SK-N-SH (cell line): ENCODE data around the gene PRKCB.

Source experiments
- EP300 ChIP-seq, 2 experiments: IDR thresholded peaks; 2 replicates each; pipeline versions ENCODE4 v1.4.0 to v1.6.1; 2012; ENCODE audit warnings: borderline replicate concordance in 1 of 2, low read depth in 1 of 2, low read length in 1 of 2
- EZH2phosphoT487 ChIP-seq: fragments of 200-600 bp; sonication (generic); IDR thresholded peaks from 2 replicates; pipeline ENCODE4 v1.6.1; 2017; ENCODE audit warnings: low read depth, mixed run types, mild to moderate bottlenecking, antibody characterized with exemption, moderate library complexity, borderline replicate concordance
- FOXJ3 ChIP-seq: sonication (generic); formaldehyde crosslinking; IDR thresholded peaks from 2 replicates; pipeline ENCODE4 v1.5.1; 2020; ENCODE audit warnings: mild to moderate bottlenecking, missing genetic modification reagents
- FOXM1 ChIP-seq: IDR thresholded peaks from 2 replicates; pipeline ENCODE4 v1.4.0; 2012; ENCODE audit warnings: low read depth, mild to moderate bottlenecking
- NRF1 ChIP-seq: IDR thresholded peaks from 2 replicates; pipeline ENCODE4 v1.6.1; 2012; ENCODE audit warnings: low read depth, mild to moderate bottlenecking, low read length
- POLR2AphosphoS5 ChIP-seq: IDR thresholded peaks from 2 replicates; pipeline ENCODE4 v1.6.1; 2012; ENCODE audit warnings: low read depth, low read length
- RCOR1 ChIP-seq: fragments of 150-350 bp; IDR thresholded peaks from 2 replicates; pipeline ENCODE4 v1.6.1; 2017; ENCODE audit warnings: antibody characterized with exemption, low read length
- RFX5 ChIP-seq: IDR thresholded peaks from 2 replicates; pipeline ENCODE4 v1.6.1; 2012; ENCODE audit warnings: mild to moderate bottlenecking, improper control_type of control experiment, low read length
- TCF12 ChIP-seq: IDR thresholded peaks from 2 replicates; pipeline ENCODE4 v1.4.0; 2012
- TF ChIP-seq, protein P1 (sequence below): IDR thresholded peaks from 2 replicates; pipeline ENCODE4 v1.6.1; 2012; ENCODE audit warnings: mild to moderate bottlenecking, low read depth, low read length, moderate library complexity
- TF ChIP-seq, protein P2 (sequence below): fragments of 200-600 bp; sonication (generic); IDR thresholded peaks from 2 replicates; pipeline ENCODE4 v1.6.1; 2017; ENCODE audit warnings: antibody characterized with exemption, mild to moderate bottlenecking, moderate library complexity
- TF ChIP-seq, protein P3 (sequence below): fragments of 150-350 bp; IDR thresholded peaks from 2 replicates; pipeline ENCODE4 v1.6.1; 2017; ENCODE audit warnings: antibody characterized with exemption, low read length, low read depth, borderline replicate concordance
- TF ChIP-seq, protein P4 (sequence below): IDR thresholded peaks from 2 replicates; pipeline ENCODE4 v1.4.0; 2012; ENCODE audit warnings: low read depth, borderline replicate concordance

DNA sequence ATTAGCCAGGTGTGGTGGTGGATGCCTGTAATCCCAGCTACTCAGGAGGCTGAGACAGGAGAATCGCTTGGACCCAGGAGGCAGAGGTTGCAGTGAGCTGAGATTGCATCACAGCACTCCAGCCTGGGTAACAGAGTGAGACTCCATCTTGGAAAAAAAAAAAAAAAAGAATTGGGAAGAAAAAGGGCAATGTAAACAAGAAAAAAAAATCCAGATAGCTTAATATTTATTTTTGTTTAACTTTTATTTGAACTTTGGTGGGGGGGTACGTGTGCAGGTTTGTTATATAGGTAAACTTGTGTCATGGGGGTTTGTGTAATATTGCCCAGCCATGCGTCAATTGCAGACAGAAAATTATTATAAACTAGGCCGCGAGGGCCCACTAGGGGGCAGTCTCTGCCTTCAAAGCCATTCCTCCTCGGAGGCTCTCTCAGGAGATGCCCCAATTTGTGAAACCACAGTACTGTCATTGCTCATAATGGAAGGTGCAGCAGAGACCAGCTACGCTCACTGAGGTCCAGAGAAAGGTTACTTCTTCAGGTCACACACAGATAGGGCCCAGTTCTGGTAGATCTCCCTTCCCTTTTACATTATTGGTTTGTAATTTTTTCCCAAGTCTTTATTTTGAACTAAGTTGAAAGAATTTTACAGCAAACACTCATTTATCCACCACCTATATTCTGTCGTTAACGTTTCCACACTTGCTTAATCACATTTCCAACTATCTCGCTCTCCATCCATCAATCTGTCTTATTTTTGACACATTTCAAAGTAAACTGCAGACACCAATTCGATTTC is 206.2 kb downstream of the PRKCB start:
- TF ChIP-seq, protein P1, sequence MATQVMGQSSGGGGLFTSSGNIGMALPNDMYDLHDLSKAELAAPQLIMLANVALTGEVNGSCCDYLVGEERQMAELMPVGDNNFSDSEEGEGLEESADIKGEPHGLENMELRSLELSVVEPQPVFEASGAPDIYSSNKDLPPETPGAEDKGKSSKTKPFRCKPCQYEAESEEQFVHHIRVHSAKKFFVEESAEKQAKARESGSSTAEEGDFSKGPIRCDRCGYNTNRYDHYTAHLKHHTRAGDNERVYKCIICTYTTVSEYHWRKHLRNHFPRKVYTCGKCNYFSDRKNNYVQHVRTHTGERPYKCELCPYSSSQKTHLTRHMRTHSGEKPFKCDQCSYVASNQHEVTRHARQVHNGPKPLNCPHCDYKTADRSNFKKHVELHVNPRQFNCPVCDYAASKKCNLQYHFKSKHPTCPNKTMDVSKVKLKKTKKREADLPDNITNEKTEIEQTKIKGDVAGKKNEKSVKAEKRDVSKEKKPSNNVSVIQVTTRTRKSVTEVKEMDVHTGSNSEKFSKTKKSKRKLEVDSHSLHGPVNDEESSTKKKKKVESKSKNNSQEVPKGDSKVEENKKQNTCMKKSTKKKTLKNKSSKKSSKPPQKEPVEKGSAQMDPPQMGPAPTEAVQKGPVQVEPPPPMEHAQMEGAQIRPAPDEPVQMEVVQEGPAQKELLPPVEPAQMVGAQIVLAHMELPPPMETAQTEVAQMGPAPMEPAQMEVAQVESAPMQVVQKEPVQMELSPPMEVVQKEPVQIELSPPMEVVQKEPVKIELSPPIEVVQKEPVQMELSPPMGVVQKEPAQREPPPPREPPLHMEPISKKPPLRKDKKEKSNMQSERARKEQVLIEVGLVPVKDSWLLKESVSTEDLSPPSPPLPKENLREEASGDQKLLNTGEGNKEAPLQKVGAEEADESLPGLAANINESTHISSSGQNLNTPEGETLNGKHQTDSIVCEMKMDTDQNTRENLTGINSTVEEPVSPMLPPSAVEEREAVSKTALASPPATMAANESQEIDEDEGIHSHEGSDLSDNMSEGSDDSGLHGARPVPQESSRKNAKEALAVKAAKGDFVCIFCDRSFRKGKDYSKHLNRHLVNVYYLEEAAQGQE = no peak
- TF ChIP-seq, protein P2, sequence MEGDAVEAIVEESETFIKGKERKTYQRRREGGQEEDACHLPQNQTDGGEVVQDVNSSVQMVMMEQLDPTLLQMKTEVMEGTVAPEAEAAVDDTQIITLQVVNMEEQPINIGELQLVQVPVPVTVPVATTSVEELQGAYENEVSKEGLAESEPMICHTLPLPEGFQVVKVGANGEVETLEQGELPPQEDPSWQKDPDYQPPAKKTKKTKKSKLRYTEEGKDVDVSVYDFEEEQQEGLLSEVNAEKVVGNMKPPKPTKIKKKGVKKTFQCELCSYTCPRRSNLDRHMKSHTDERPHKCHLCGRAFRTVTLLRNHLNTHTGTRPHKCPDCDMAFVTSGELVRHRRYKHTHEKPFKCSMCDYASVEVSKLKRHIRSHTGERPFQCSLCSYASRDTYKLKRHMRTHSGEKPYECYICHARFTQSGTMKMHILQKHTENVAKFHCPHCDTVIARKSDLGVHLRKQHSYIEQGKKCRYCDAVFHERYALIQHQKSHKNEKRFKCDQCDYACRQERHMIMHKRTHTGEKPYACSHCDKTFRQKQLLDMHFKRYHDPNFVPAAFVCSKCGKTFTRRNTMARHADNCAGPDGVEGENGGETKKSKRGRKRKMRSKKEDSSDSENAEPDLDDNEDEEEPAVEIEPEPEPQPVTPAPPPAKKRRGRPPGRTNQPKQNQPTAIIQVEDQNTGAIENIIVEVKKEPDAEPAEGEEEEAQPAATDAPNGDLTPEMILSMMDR = peak; percentile 85
- TF ChIP-seq, protein P3, sequence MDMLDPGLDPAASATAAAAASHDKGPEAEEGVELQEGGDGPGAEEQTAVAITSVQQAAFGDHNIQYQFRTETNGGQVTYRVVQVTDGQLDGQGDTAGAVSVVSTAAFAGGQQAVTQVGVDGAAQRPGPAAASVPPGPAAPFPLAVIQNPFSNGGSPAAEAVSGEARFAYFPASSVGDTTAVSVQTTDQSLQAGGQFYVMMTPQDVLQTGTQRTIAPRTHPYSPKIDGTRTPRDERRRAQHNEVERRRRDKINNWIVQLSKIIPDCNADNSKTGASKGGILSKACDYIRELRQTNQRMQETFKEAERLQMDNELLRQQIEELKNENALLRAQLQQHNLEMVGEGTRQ = no peak
- TF ChIP-seq RFX5 = no peak
- TF ChIP-seq FOXJ3 (CRISPR knock-in tag) = no peak
- no peak for TF ChIP-seq RCOR1
- no peak for TF ChIP-seq POLR2AphosphoS5
- TF ChIP-seq FOXM1 = no peak
- TF ChIP-seq NRF1 = no peak
- no peak for TF ChIP-seq TCF12
- TF ChIP-seq, protein P4, sequence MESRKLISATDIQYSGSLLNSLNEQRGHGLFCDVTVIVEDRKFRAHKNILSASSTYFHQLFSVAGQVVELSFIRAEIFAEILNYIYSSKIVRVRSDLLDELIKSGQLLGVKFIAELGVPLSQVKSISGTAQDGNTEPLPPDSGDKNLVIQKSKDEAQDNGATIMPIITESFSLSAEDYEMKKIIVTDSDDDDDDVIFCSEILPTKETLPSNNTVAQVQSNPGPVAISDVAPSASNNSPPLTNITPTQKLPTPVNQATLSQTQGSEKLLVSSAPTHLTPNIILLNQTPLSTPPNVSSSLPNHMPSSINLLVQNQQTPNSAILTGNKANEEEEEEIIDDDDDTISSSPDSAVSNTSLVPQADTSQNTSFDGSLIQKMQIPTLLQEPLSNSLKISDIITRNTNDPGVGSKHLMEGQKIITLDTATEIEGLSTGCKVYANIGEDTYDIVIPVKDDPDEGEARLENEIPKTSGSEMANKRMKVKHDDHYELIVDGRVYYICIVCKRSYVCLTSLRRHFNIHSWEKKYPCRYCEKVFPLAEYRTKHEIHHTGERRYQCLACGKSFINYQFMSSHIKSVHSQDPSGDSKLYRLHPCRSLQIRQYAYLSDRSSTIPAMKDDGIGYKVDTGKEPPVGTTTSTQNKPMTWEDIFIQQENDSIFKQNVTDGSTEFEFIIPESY = no peak
- TF ChIP-seq EZH2phosphoT487 = no peak
- no peak for TF ChIP-seq EP300 (IDR thresholded peaks at IDR 0.05; ENCODE audit: borderline replicate concordance in 1 of 2, low read depth in 1 of 2, low read length in 1 of 2)
